Activated CD4-positive, alpha-beta memory T cell treated with anti-CD3 and anti-CD28 coated beads, Interleukin-2, amount 10 ng/mL, durations not matched to agents 7 days and 5 days (primary cell): ENCODE measurements around the gene MACROD1. TPM values are rescaled to one million over a fixed set of nuclear protein-coding genes. Genes with fewer than 3 reads are reported as not detected.

Experiments used
- CTCF ChIA-PET: fragments of 350-600 bp; sonication (Branson Sonifier 250); formaldehyde crosslinking; loops from one replicate; lab custom pipeline; 2021; ENCODE audit warnings: antibody characterized with exemption, inconsistent platforms; lab: Charles Lee
- POLR2A ChIA-PET: fragments of 350-600 bp; sonication (Branson Sonifier 250); formaldehyde crosslinking; loops from one replicate; lab custom pipeline; 2021; ENCODE audit warnings: antibody characterized with exemption; lab: Charles Lee
- DNase-seq: peaks from one replicate; pipeline ENCODE4 v3.0.0-alpha.2; 2020
- H3K27ac Mint-ChIP-seq: one replicate; pipeline ENCODE4 v1.8.0; 2021; ENCODE audit warnings: mild to moderate bottlenecking, mixed read lengths
- H3K27me3 Mint-ChIP-seq: one replicate; pipeline ENCODE4 v1.8.0; 2021; ENCODE audit warnings: mixed read lengths
- H3K36me3 Mint-ChIP-seq: one replicate; pipeline ENCODE4 v1.8.0; 2021; ENCODE audit warnings: low read depth, mixed read lengths
- H3K4me1 Mint-ChIP-seq: one replicate; pipeline ENCODE4 v1.8.0; 2021; ENCODE audit warnings: mixed read lengths
- H3K4me3 Mint-ChIP-seq: one replicate; pipeline ENCODE4 v1.8.0; 2021; ENCODE audit warnings: mild to moderate bottlenecking, mixed read lengths
- H3K9me3 Mint-ChIP-seq: one replicate; pipeline ENCODE4 v1.8.0; 2021; ENCODE audit warnings: mixed read lengths
- total RNA-seq, 2 experiments: library from RNA; stranded (reverse); gene quantifications; one replicate each; pipeline ENCODE4 v1.2.3, GENCODE V29; 2021

The MACROD1 gene
- total RNA-seq, 2 experiments from 2014 or later: 8.8 to 9.1 TPM

GRCh38 chr11:64181506-64182411, 15.8 kb upstream of the MACROD1 start:
- Mint-ChIP-seq H3K4me3 (no peak overlapping the region), H3K36me3 (peaks cover 10% of the 10 kb centered on the region), H3K9me3 (peaks cover 3% of the 10 kb centered on the region), H3K27me3 (no peaks in the 10 kb centered on the region), H3K27ac (no peak overlapping the region), H3K4me1 (peaks cover 54% of the 10 kb centered on the region)
- ChIA-PET CTCF (interaction anchor here (0.6 to 1.4 kb wide), 6 partner anchors 22 to 392 kb away, joined by 3 to 5 read pairs (median 4); partner anchors contain the start of gene FERMT3), POLR2A (interaction anchor here (0.9 to 2.4 kb wide), 3 partner anchors 15 to 25 kb away, joined by 3 to 13 read pairs (median 6); partner anchors contain the start of gene FERMT3)
- peak; percentile 61 for DNase-seq

GRCh38 chr11:64180891-64181290, 15.0 kb upstream of the MACROD1 start:
- POLR2A ChIA-PET: interaction anchor here (0.9 to 2.4 kb wide), 3 partner anchors 14 to 25 kb away, joined by 3 to 13 read pairs (median 6); partner anchors contain the start of gene FERMT3
- H3K27ac Mint-ChIP-seq: no peak overlapping the region
- peaks cover 8% of the 10 kb centered on the region for H3K36me3 Mint-ChIP-seq

GRCh38 chr11:64178951-64179639, 13.2 kb upstream of the MACROD1 start:
- Mint-ChIP-seq H3K4me3 (no peak overlapping the region), H3K36me3 (peaks cover 7% of the 10 kb centered on the region), H3K9me3 (peaks cover 5% of the 10 kb centered on the region), H3K27me3 (no peaks in the 10 kb centered on the region), H3K27ac (no peak overlapping the region), H3K4me1 (peaks cover 50% of the 10 kb centered on the region)
- no peak for DNase-seq
- CTCF ChIA-PET: interaction anchor here (1.0 kb wide), 1 partner anchor 10 kb away, joined by 3 read pairs; no protein-coding TSS in a partner anchor
- POLR2A ChIA-PET: interaction anchor here (2.4 kb wide), 1 partner anchor 13 kb away, joined by 6 read pairs; no protein-coding TSS in a partner anchor

More at GRCh38 chr11:64180891-64181290, 15.0 kb upstream of the MACROD1 start:
- Mint-ChIP-seq H3K9me3 (peaks cover 3% of the 10 kb centered on the region), H3K27me3 (no peaks in the 10 kb centered on the region), H3K4me3 (no peak overlapping the region), H3K4me1 (peaks cover 58% of the 10 kb centered on the region)
- CTCF ChIA-PET: interaction anchor here (1.0 to 1.4 kb wide), 3 partner anchors 23 to 28 kb away, joined by 3 read pairs; partner anchors contain the start of gene FERMT3
- no peak for DNase-seq

- H3K36me3 Mint-ChIP-seq: peaks cover 9% of the 10 kb centered on the region
- peaks cover 41% of the 10 kb centered on the region for H3K4me1 Mint-ChIP-seq
- ChIA-PET POLR2A (interaction anchor here (2.4 kb wide), 1 partner anchor 12 kb away, joined by 6 read pairs; no protein-coding TSS in a partner anchor), CTCF (interaction anchor here (1.0 kb wide), 1 partner anchor 9 kb away, joined by 3 read pairs; no protein-coding TSS in a partner anchor)
- peaks cover 7% of the 10 kb centered on the region for H3K9me3 Mint-ChIP-seq
- H3K4me3 Mint-ChIP-seq: no peak overlapping the region
- no peaks in the 10 kb centered on the region for H3K27me3 Mint-ChIP-seq
- no peak overlapping the region for H3K27ac Mint-ChIP-seq
- no peak for DNase-seq
Observed at GRCh38 chr11:64178203-64178602, 12.3 kb upstream of the MACROD1 start.

DNA sequence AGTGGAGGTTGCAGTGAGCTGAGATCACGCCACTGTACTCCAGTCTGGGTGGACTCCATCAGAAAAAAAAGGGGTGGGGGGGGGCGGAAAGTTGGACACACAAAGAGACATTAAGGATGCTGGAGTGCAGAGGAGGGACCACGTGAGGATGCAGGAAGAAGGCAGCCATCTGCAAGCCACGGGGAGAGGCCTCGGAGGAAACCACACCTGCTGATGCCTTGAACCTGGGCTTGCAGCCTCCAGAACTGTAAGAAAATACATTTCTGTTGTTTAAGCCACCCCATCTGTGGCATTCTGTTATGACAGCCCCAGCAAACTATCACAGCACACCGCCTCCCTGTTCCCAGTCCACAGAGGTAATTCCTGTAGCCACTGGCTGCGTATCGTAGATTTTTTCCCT, 10.8 kb upstream of the MACROD1 start:
- CTCF ChIA-PET: interaction anchor here (1.1 kb wide), 1 partner anchor 28 kb away, joined by 3 read pairs; no protein-coding TSS in a partner anchor
- Mint-ChIP-seq H3K4me1 (peaks cover 32% of the 10 kb centered on the region), H3K9me3 (peaks cover 7% of the 10 kb centered on the region), H3K27ac (peak overlapping the region; percentile 65), H3K36me3 (peaks cover 6% of the 10 kb centered on the region), H3K27me3 (no peaks in the 10 kb centered on the region), H3K4me3 (no peak overlapping the region)
- peak; percentile 41 for DNase-seq
- POLR2A ChIA-PET: interaction anchor here (2.4 to 3.6 kb wide), 2 partner anchors 8 to 10 kb away, joined by 6 to 20 read pairs; partner anchors contain the start of gene STIP1

GRCh38 chr11:64173616-64174355, 7.9 kb upstream of the MACROD1 start:
- no peak for DNase-seq
- ChIA-PET POLR2A (interaction anchor here (0.8 to 3.6 kb wide), 2 partner anchors 11 to 127 kb away, joined by 3 to 20 read pairs; partner anchors contain the start of gene STIP1), CTCF (interaction anchor here (1.4 kb wide), 1 partner anchor 11 kb away, joined by 6 read pairs; no protein-coding TSS in a partner anchor)
- Mint-ChIP-seq H3K36me3 (peaks cover 3% of the 10 kb centered on the region), H3K9me3 (peaks cover 7% of the 10 kb centered on the region), H3K27ac (no peak overlapping the region), H3K4me3 (no peak overlapping the region), H3K27me3 (no peaks in the 10 kb centered on the region), H3K4me1 (peaks cover 22% of the 10 kb centered on the region)

- CTCF ChIA-PET: interaction anchor here (0.6 kb wide), 1 partner anchor 10 kb away, joined by 3 read pairs; no protein-coding TSS in a partner anchor
Observed at GRCh38 chr11:64170419-64170818, 4.5 kb upstream of the MACROD1 start.

DNA sequence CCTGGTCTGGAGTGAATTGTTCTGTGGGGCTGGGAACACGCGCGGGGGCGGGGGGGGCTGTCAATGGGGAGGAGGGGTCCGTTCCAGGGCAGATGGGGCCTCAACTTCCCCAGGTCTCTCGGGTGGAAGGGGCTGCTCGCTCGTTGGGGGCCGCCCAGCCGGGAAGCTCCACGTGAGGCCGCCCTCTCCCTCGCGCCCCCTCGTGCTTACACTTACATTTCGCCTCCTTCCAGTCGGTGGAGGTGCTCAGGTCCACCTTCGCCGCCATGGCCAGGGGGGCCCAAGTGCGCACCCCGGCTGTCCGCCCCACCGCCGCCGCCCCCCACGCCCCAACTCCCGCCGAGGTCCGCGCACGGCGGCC, 452 bp downstream of the MACROD1 start:
- peaks cover 10% of the 10 kb centered on the region for H3K4me1 Mint-ChIP-seq
- H3K9me3 Mint-ChIP-seq: no peaks in the 10 kb centered on the region
- ChIA-PET POLR2A (interaction anchor here (0.6 to 6.3 kb wide), 4 partner anchors 13 to 105 kb away, joined by 3 to 51 read pairs (median 3); partner anchors contain the start of gene STIP1), CTCF (interaction anchor here (0.9 to 1.7 kb wide), 3 partner anchors 13 to 39 kb away, joined by 3 to 5 read pairs (median 5); no protein-coding TSS in a partner anchor)
- H3K4me3 Mint-ChIP-seq: peak overlapping the region; percentile 69
- H3K36me3 Mint-ChIP-seq: no peaks in the 10 kb centered on the region
- no peak for DNase-seq
- no peaks in the 10 kb centered on the region for H3K27me3 Mint-ChIP-seq
- H3K27ac Mint-ChIP-seq: no peak overlapping the region

More at GRCh38 chr11:64170419-64170818, 4.5 kb upstream of the MACROD1 start:
- Mint-ChIP-seq H3K36me3 (peaks cover 3% of the 10 kb centered on the region), H3K27me3 (no peaks in the 10 kb centered on the region), H3K4me3 (no peak overlapping the region), H3K9me3 (peaks cover 3% of the 10 kb centered on the region), H3K4me1 (peaks cover 6% of the 10 kb centered on the region), H3K27ac (no peak overlapping the region)
- no peak for DNase-seq
- POLR2A ChIA-PET: interaction anchor here (1.6 kb wide), 1 partner anchor 15 kb away, joined by 5 read pairs; the partner anchor contains the start of gene STIP1

DNA sequence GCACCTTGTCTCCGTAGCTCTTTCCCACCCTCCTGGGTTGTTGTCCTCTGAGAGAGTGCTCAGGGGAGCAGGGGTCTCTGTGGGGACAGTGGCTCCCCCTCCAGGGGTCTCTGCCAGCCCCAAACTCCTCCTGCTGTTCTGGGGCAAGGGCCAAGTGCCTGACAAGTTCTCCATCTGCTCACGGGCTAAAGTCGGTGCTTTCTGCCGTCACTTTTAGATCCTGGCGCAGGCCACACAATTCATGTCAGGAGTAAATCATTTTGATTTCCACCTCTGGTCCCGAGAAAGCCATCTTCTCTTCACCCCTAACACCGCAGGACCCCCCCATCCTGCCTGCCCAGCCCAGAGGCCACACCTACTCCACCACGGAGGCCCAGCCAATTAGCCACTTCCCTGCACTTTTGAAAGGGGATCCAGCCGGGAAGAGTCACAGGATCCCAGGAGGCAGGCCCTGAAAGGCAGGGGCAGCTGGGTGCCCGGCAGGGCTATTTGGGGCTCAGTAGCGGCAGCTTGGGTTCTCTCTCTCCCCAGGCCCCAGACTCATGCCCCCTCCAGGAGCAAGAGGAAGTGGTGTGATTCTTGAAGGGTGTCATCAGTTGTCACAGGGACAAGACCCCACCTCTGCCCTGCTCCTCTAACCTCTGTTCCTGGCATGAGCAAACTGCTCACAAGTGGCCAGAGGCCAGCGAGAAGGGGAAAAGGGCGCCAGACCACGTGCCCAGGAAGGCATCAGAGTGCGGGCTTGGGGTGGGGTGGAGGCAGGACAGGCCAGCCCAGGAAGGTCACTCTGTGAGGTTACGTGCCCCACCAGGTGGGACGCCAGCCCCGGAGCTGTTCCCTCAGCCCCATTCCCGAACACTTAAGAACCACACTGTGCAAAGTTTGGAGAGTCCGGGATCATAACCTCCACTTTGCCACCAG, 1.3 kb downstream of the MACROD1 start:
- ChIA-PET POLR2A (interaction anchor here (0.6 to 6.3 kb wide), 3 partner anchors 12 to 44 kb away, joined by 3 to 51 read pairs (median 3); partner anchors contain the start of gene STIP1), CTCF (interaction anchor here (0.9 to 1.3 kb wide), 3 partner anchors 12 to 23 kb away, joined by 3 to 5 read pairs (median 4); no protein-coding TSS in a partner anchor)
- Mint-ChIP-seq H3K27ac (no peak overlapping the region), H3K36me3 (no peaks in the 10 kb centered on the region), H3K27me3 (no peaks in the 10 kb centered on the region), H3K4me3 (peak overlapping the region; percentile 69), H3K4me1 (peaks cover 10% of the 10 kb centered on the region), H3K9me3 (no peaks in the 10 kb centered on the region)
- no peak for DNase-seq

DNA sequence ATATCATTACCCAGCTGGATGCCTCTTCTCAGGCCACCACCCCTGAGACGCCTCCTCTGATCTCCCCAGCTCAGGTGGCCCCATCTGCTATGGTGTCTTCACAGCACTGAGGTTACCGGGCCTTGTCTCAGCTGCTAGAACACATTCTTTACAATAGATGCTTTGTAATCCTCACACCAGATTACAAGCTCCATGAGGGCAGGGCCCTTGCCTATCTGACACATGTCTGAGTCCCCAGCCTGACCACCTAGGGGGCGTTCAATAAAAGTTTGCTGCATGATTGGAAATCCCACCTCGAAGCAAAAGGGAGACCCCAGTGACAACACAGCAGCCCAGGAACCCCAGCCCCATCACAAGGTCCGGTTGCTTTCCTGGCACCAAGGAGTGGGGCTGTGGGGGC, 2.0 kb downstream of the MACROD1 start:
- ChIA-PET POLR2A (interaction anchor here (0.6 to 6.3 kb wide), 2 partner anchors 22 to 189 kb away, joined by 3 to 51 read pairs; partner anchors contain the start of genes COX8A and STIP1), CTCF (interaction anchor here (1.2 to 1.3 kb wide), 2 partner anchors 11 to 13 kb away, joined by 4 to 5 read pairs; no protein-coding TSS in a partner anchor)
- Mint-ChIP-seq H3K36me3 (no peaks in the 10 kb centered on the region), H3K27ac (no peak overlapping the region), H3K27me3 (no peaks in the 10 kb centered on the region), H3K4me3 (no peak overlapping the region), H3K9me3 (no peaks in the 10 kb centered on the region), H3K4me1 (peaks cover 10% of the 10 kb centered on the region)
- DNase-seq: no peak
